H1 (cell line): ENCODE measurements around the gene AADAC. TPM values are rescaled to one million over a fixed set of nuclear protein-coding genes. Genes with fewer than 3 reads are reported as not detected.

Experiments
- CTCF ChIA-PET: fragments of 300-600 bp; sonication (Branson Sonifier 250); formaldehyde crosslinking; loops from one replicate; lab custom pipeline; 2021; ENCODE audit not compliant: partially characterized antibody; lab: Charles Lee
- POLR2A ChIA-PET: fragments of 300-600 bp; sonication (Branson Sonifier 250); formaldehyde crosslinking; loops from one replicate; lab custom pipeline; 2021; ENCODE audit warnings: inconsistent platforms; ENCODE audit not compliant: partially characterized antibody; lab: Charles Lee
- DNase-seq, 2 experiments: peaks; one replicate each; pipeline versions ENCODE4 v3.0.0 to v3.0.0-alpha.2; 2010 to 2022; ENCODE audit warnings: low spot score in 2 of 2, low read depth in 1 of 2, mixed read lengths in 1 of 2
- FAIRE-seq: peaks from 2 replicates; lab custom pipeline; 2011; peaks lifted over from hg19 to GRCh38; lab: Jason Lieb, UNC
- H2AFZ ChIP-seq: 2 replicates; pipeline ENCODE4 v1.8.1; 2012; ENCODE audit warnings: low read length, inconsistent platforms
- H2AK5ac ChIP-seq: 2 replicates; pipeline ENCODE4 v1.6.1; 2013; ENCODE audit warnings: low read depth, low read length
- H2BK120ac ChIP-seq: replicated peaks from 2 replicates; pipeline ENCODE3; 2013; ENCODE audit warnings: low read depth, low read length, inconsistent platforms
- H2BK12ac ChIP-seq: 2 replicates; pipeline ENCODE4 v1.6.1; 2013; ENCODE audit warnings: low read depth, low read length
- H2BK15ac ChIP-seq: 2 replicates; pipeline ENCODE4 v1.6.1; 2013; ENCODE audit warnings: low read length
- H2BK20ac ChIP-seq: 2 replicates; pipeline ENCODE4 v1.6.1; 2013; ENCODE audit warnings: low read length
- H2BK5ac ChIP-seq: 2 replicates; pipeline ENCODE4 v1.6.1; 2013; ENCODE audit warnings: low read depth, low read length
- H3K14ac ChIP-seq: 2 replicates; pipeline ENCODE4 v1.6.1; 2013; ENCODE audit warnings: inconsistent platforms; ENCODE audit not compliant: insufficient read length
- H3K18ac ChIP-seq: 2 replicates; pipeline ENCODE4 v1.6.1; 2013; ENCODE audit warnings: low read length; ENCODE audit errors: extremely low read depth
- H3K23ac ChIP-seq: 2 replicates; pipeline ENCODE4 v1.6.1; 2013; ENCODE audit warnings: inconsistent platforms; ENCODE audit not compliant: insufficient read length
- H3K23me2 ChIP-seq: 2 replicates; pipeline ENCODE4 v1.6.1; 2013; ENCODE audit warnings: low read depth, low read length
- H3K27ac ChIP-seq: 2 replicates; pipeline ENCODE4 v1.6.1; 2011; ENCODE audit warnings: low read depth, low read length, inconsistent platforms
- H3K27me3 ChIP-seq, 4 experiments: replicated peaks in 1 of 4; 1 replicate in 1 of 4; 2 replicates in 3 of 4; pipeline versions ENCODE4 v1.6.1 to v1.8.1; 2011 to 2013; ENCODE audit warnings: low read length in 3 of 4, mild to moderate bottlenecking in 3 of 4, inconsistent platforms in 2 of 4, mixed read lengths in 2 of 4, moderate library complexity in 1 of 4; ENCODE audit not compliant: control insufficient read depth in 3 of 4, insufficient read depth in 3 of 4; ENCODE audit errors: extremely low read depth in 1 of 4
- H3K36me3 ChIP-seq, 4 experiments: 2 replicates each; pipeline versions ENCODE4 v1.6.1 to v1.8.1; 2011 to 2013; ENCODE audit warnings: mild to moderate bottlenecking in 4 of 4, low read length in 3 of 4, moderate library complexity in 2 of 4, control low read depth in 1 of 4, inconsistent platforms in 1 of 4; ENCODE audit not compliant: insufficient read depth in 4 of 4, control insufficient read depth in 2 of 4
- H3K4ac ChIP-seq: replicated peaks from 2 replicates; pipeline ENCODE3; 2013; ENCODE audit warnings: low read length, low read depth, mixed read lengths, inconsistent platforms; ENCODE audit not compliant: insufficient read length
- H3K4me1 ChIP-seq, 4 experiments: replicated peaks in 1 of 4; 1 replicate in 1 of 4; 2 replicates in 3 of 4; pipeline versions ENCODE4 v1.6.1 to v1.8.1; 2011 to 2013; ENCODE audit warnings: low read length in 3 of 4, inconsistent platforms in 2 of 4, mixed read lengths in 1 of 4; ENCODE audit not compliant: insufficient read depth in 4 of 4, control insufficient read depth in 3 of 4
- H3K4me2 ChIP-seq, 2 experiments: 2 replicates each; pipeline versions ENCODE4 v1.6.1 to v1.8.1; 2011 to 2013; ENCODE audit warnings: low read depth in 2 of 2, low read length in 2 of 2, control low read depth in 1 of 2, inconsistent platforms in 1 of 2, mild to moderate bottlenecking in 1 of 2; ENCODE audit not compliant: insufficient read depth in 1 of 2
- H3K4me3 ChIP-seq, 4 experiments: fragments of 200-600, 300-600 bp in 1 of 4; sonication (generic), shearing (Covaris generic), sonication (Bioruptor Twin) in 1 of 4; 2 replicates each; pipeline versions ENCODE4 v1.5.1 to v1.8.1; 2011 to 2016; ENCODE audit warnings: low read length in 4 of 4, low read depth in 3 of 4, control low read depth in 2 of 4, inconsistent platforms in 2 of 4, mild to moderate bottlenecking in 2 of 4, mixed read lengths in 1 of 4, moderate library complexity in 1 of 4; ENCODE audit not compliant: insufficient read depth in 2 of 4; ENCODE audit errors: extremely low read depth in 1 of 4
- H3K56ac ChIP-seq: replicated peaks from 2 replicates; pipeline ENCODE3; 2013; ENCODE audit warnings: low read depth, mild to moderate bottlenecking, mixed read lengths, low read length, inconsistent platforms; ENCODE audit not compliant: insufficient read length
- H3K79me1 ChIP-seq: 2 replicates; pipeline ENCODE4 v1.6.1; 2013; ENCODE audit warnings: low read depth, low read length, control low read depth
- H3K79me2 ChIP-seq, 2 experiments: 2 replicates each; pipeline versions ENCODE4 v1.6.1 to v1.8.1; 2012 to 2013; ENCODE audit warnings: low read length in 2 of 2, mild to moderate bottlenecking in 2 of 2, inconsistent platforms in 1 of 2; ENCODE audit not compliant: insufficient read depth in 2 of 2, control insufficient read depth in 1 of 2
- H3K9ac ChIP-seq, 4 experiments: replicated peaks in 1 of 4; 1 replicate in 1 of 4; 2 replicates in 3 of 4; pipeline versions ENCODE4 v1.6.1 to v1.8.1; 2011 to 2013; ENCODE audit warnings: low read depth in 3 of 4, low read length in 3 of 4, control low read depth in 2 of 4, mild to moderate bottlenecking in 2 of 4, moderate library complexity in 2 of 4, inconsistent platforms in 1 of 4; ENCODE audit errors: extremely low read depth in 1 of 4
- H3K9me3 ChIP-seq, 2 experiments: 2 replicates each; pipeline versions ENCODE4 v1.6.1 to v1.8.1; 2012 to 2013; ENCODE audit warnings: mild to moderate bottlenecking in 2 of 2, moderate library complexity in 2 of 2, control low read depth in 1 of 2, inconsistent platforms in 1 of 2, low read depth in 1 of 2, low read length in 1 of 2, mixed read lengths in 1 of 2; ENCODE audit not compliant: insufficient read depth in 2 of 2
- H4K20me1 ChIP-seq, 2 experiments: replicated peaks in 1 of 2; 2 replicates each; pipeline versions ENCODE3 to v1.8.1; 2011 to 2013; ENCODE audit warnings: inconsistent platforms in 2 of 2, low read length in 2 of 2, mild to moderate bottlenecking in 1 of 2; ENCODE audit not compliant: insufficient read depth in 2 of 2, control insufficient read depth in 1 of 2
- H4K5ac ChIP-seq: 2 replicates; pipeline ENCODE4 v1.6.1; 2013; ENCODE audit warnings: low read length, low read depth, mixed read lengths, inconsistent platforms; ENCODE audit not compliant: insufficient read length
- H4K8ac ChIP-seq: 2 replicates; pipeline ENCODE4 v1.8.0; 2013; ENCODE audit warnings: mild to moderate bottlenecking, moderate library complexity, low read length, inconsistent platforms; ENCODE audit not compliant: insufficient read depth; ENCODE audit errors: extremely low read depth
- H4K91ac ChIP-seq: replicated peaks from 2 replicates; pipeline ENCODE3; 2013; ENCODE audit warnings: low read length, mixed read lengths, inconsistent platforms; ENCODE audit not compliant: insufficient read length
- ATF2 ChIP-seq: IDR thresholded peaks from 2 replicates; pipeline ENCODE4 v1.6.1; 2012; ENCODE audit warnings: low read length, inconsistent platforms
- E2F6 ChIP-seq: IDR thresholded peaks from 2 replicates; pipeline ENCODE4 v1.6.1; 2012; ENCODE audit warnings: inconsistent platforms
- FOSL1 ChIP-seq: IDR thresholded peaks from 2 replicates; pipeline ENCODE4 v1.6.1; 2011; ENCODE audit warnings: mild to moderate bottlenecking, low read depth, low read length, moderate library complexity; ENCODE audit not compliant: insufficient read depth
- JUND ChIP-seq: IDR thresholded peaks from 2 replicates; pipeline ENCODE4 v1.6.1; 2011; ENCODE audit warnings: mild to moderate bottlenecking, improper control_type of control experiment, low read length
- MAFK ChIP-seq: IDR thresholded peaks from 2 replicates; pipeline ENCODE4 v1.6.1; 2012; ENCODE audit warnings: low read depth, mild to moderate bottlenecking, improper control_type of control experiment, low read length
- RNF2 ChIP-seq: fragments of 200-900, 300-1000 bp; sonication (generic); IDR thresholded peaks from 2 replicates; pipeline ENCODE4 v1.7.1; 2016; ENCODE audit warnings: borderline replicate concordance, low read depth, mild to moderate bottlenecking, antibody characterized with exemption, low read length; ENCODE audit not compliant: poor library complexity, severe bottlenecking; ENCODE audit errors: missing control alignments
- SIX5 ChIP-seq: IDR thresholded peaks from 2 replicates; pipeline ENCODE4 v1.6.1; 2011; ENCODE audit warnings: mild to moderate bottlenecking, low read depth, low read length
- YY1 ChIP-seq: IDR thresholded peaks from 2 replicates; pipeline ENCODE4 v1.6.1; 2011; ENCODE audit warnings: low read depth, mild to moderate bottlenecking, low read length
- polyA plus RNA-seq, 7 experiments: library from polyadenylated mRNA; depleted of rRNA in 3 of 7; stranded (reverse) in 5 of 7; unstranded in 2 of 7; fragments of >200 nt in 5 of 7; fragments of 200-250 nt in 2 of 7; gene quantifications; 1 replicate in 5 of 7; 2 replicates in 1 of 7; 4 replicates in 1 of 7; pipeline versions ENCODE4 v1.2.1 to v1.2.3, GENCODE V29; 2011 to 2013; ENCODE audit warnings: missing spikeins in 2 of 7, mixed read lengths in 2 of 7
- total RNA-seq: library from RNA; stranded (reverse); fragmentation: NEBNext Ultra II Directional; extraction: Animal tissue kit (Norgen Biotek cat#: 25700); gene quantifications from 2 replicates; pipeline ENCODE4 v1.2.1, GENCODE V29; 2021

The AADAC gene
- total and polyA plus RNA-seq, 2 of the 8 experiments (the other 6 are each of a cell fraction or from before 2014, with no cell fraction given): not detected

GRCh38 chr3:151774910-151775309, 39.0 kb upstream of the AADAC start:
- H3K23me2 ChIP-seq: no peaks in the 10 kb centered on the region; the same call in 1 of the 2 replicates
- no peak overlapping the region for H2BK20ac ChIP-seq
- no peak overlapping the region for H2BK15ac ChIP-seq
- no peak for DNase-seq
- no peak overlapping the region for H3K56ac ChIP-seq
- FAIRE-seq: no peak
- H3K18ac ChIP-seq: no peak overlapping the region
- no peaks in the 10 kb centered on the region for H3K79me2 ChIP-seq
- H3K9ac ChIP-seq: no peak overlapping the region
- no peak overlapping the region for H3K14ac ChIP-seq
- TF ChIP-seq SIX5 (no peak), RNF2 (no peak), MAFK (no peak), E2F6 (no peak), JUND (no peak), YY1 (no peak), FOSL1 (no peak), ATF2 (no peak)
- H3K36me3 ChIP-seq: no peaks in the 10 kb centered on the region
- no peak overlapping the region for H3K4me3 ChIP-seq
- no peaks in the 10 kb centered on the region for H3K27me3 ChIP-seq
- no peaks in the 10 kb centered on the region for H3K4me1 ChIP-seq
- no peak overlapping the region for H4K5ac ChIP-seq
- ChIA-PET CTCF (interaction anchor here (0.9 kb wide), 1 partner anchor 144 kb away, joined by 3 read pairs; no protein-coding TSS in a partner anchor), POLR2A (no interaction called here)
- no peaks in the 10 kb centered on the region for H4K20me1 ChIP-seq
- H3K23ac ChIP-seq: no peak overlapping the region
- no peak overlapping the region for H3K27ac ChIP-seq
- no peak overlapping the region for H2BK120ac ChIP-seq
- H2AFZ ChIP-seq: no peak overlapping the region
- H2BK5ac ChIP-seq: no peak overlapping the region
- H4K8ac ChIP-seq: no peak overlapping the region
- H2BK12ac ChIP-seq: no peak overlapping the region
- no peak overlapping the region for H2AK5ac ChIP-seq
- no peaks in the 10 kb centered on the region for H3K79me1 ChIP-seq
- no peak overlapping the region for H4K91ac ChIP-seq
- H3K9me3 ChIP-seq: no peaks in the 10 kb centered on the region
- H3K4ac ChIP-seq: no peak overlapping the region
- H3K4me2 ChIP-seq: no peak overlapping the region
